Thyroid gland (tissue), 4 donors: Measurements from ENCODE around the gene HAAO.

Experiments used
- POLR2A ChIP-seq, 2 donors: fragments of 450-650 bp; IDR thresholded peaks; one replicate each; pipeline ENCODE4 v1.6.1; 2017; ENCODE audit warnings: antibody characterized with exemption in 2 of 2, mild to moderate bottlenecking in 2 of 2, moderate library complexity in 1 of 2
- TF ChIP-seq, protein P1 (sequence below), 6 experiments: fragments of 200-600 bp in 3 of 6; fragments of 450-650 bp in 3 of 6; sonication (generic) in 3 of 6; IDR thresholded peaks; one replicate each; pipeline ENCODE4 v1.5.1; 2016 to 2019; ENCODE audit warnings: antibody characterized with exemption in 6 of 6, mild to moderate bottlenecking in 2 of 6, inconsistent platforms in 1 of 6, moderate library complexity in 1 of 6

DNA sequence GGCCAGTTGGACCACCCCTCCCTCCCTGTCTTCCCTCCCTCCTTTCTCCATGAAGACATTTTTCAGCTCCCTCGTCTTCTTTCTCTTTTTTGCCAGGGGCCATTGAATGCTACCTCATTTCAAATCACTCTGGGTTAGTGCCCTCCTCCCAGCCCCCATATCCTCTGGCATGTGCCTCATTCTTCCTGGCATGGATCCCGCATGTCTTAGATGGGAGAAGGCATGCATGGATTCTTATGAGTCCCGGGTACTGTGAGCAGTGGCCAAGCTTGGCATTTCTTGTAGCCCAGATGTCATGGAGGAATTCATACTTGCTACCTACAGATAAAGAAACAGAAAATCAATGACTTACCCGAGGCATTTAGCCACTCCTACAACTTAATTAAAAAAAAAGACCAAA is 9.0 kb upstream of the HAAO start:
- TF ChIP-seq, protein P1, sequence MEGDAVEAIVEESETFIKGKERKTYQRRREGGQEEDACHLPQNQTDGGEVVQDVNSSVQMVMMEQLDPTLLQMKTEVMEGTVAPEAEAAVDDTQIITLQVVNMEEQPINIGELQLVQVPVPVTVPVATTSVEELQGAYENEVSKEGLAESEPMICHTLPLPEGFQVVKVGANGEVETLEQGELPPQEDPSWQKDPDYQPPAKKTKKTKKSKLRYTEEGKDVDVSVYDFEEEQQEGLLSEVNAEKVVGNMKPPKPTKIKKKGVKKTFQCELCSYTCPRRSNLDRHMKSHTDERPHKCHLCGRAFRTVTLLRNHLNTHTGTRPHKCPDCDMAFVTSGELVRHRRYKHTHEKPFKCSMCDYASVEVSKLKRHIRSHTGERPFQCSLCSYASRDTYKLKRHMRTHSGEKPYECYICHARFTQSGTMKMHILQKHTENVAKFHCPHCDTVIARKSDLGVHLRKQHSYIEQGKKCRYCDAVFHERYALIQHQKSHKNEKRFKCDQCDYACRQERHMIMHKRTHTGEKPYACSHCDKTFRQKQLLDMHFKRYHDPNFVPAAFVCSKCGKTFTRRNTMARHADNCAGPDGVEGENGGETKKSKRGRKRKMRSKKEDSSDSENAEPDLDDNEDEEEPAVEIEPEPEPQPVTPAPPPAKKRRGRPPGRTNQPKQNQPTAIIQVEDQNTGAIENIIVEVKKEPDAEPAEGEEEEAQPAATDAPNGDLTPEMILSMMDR (IDR thresholded peaks at IDR 0.05), result no peak
- TF ChIP-seq POLR2A (IDR thresholded peaks at IDR 0.05), result no peak
